ENCODE results near the gene SYNGAP1.

SYNGAP1 gene

GRCh38 chr6:33411632-33412005, 8.2 kb upstream of the SYNGAP1 start:
- H3K27me3 Mint-ChIP-seq (ENCODE audit: low read depth), result no peaks in the 10 kb centered on the region
- H3K27ac Mint-ChIP-seq, result peak overlapping the region; percentile 83
- peak overlapping the region; percentile 80 for H3K4me3 Mint-ChIP-seq
- no peak for DNase-seq (ENCODE audit: low spot score)
- H3K4me1 Mint-ChIP-seq (ENCODE audit: low read depth), result peaks cover 38% of the 10 kb centered on the region
- peaks cover 58% of the 10 kb centered on the region for H3K36me3 Mint-ChIP-seq (ENCODE audit: low read depth)
- no peaks in the 10 kb centered on the region for H3K9me3 Mint-ChIP-seq

DNA sequence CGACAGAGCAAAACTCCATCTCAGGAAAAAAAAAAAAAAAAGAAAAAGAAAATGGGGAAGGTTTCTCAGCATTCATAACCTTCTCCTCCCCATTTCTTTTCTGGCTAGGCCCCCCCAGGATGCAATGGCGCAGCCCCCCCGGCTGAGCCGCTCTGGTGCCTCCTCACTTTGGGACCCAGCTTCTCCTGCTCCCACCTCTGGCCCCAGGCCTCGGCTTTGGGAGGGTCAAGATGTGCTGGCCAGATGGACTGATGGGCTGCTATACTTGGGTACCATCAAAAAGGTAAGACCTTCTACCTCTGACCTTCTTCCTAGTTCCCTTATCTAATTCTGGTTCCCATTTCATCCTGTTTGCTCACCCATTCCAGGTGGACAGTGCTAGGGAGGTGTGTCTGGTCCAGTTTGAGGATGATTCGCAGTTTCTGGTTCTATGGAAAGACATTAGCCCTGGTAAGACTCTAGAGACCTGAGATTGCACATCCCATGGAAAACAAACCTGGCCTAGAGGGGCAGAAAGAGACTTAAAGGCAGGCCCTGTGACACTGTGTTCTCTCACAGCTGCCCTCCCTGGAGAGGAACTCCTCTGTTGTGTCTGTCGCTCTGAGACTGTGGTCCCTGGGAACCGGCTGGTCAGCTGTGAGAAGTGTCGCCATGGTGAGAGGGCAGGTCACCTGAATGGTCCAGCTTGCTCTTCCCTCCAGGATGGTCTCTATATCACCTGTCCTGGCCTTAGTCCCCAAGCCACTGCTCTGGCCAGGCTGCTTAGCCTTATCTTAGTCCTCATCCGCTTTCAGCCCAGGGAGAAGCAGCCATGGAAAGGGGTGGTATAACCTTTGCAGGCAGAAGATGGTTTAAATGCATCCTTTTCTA, 7.5 kb upstream of the SYNGAP1 start:
- Mint-ChIP-seq H3K9me3 (no peaks in the 10 kb centered on the region), H3K36me3 (ENCODE audit: low read depth) (peaks cover 53% of the 10 kb centered on the region), H3K27me3 (ENCODE audit: low read depth) (no peaks in the 10 kb centered on the region), H3K27ac (peak overlapping the region; percentile 64), H3K4me1 (ENCODE audit: low read depth) (peaks cover 45% of the 10 kb centered on the region), H3K4me3 (peak overlapping the region; percentile 80)
- DNase-seq (ENCODE audit: low spot score), result no peak

DNA sequence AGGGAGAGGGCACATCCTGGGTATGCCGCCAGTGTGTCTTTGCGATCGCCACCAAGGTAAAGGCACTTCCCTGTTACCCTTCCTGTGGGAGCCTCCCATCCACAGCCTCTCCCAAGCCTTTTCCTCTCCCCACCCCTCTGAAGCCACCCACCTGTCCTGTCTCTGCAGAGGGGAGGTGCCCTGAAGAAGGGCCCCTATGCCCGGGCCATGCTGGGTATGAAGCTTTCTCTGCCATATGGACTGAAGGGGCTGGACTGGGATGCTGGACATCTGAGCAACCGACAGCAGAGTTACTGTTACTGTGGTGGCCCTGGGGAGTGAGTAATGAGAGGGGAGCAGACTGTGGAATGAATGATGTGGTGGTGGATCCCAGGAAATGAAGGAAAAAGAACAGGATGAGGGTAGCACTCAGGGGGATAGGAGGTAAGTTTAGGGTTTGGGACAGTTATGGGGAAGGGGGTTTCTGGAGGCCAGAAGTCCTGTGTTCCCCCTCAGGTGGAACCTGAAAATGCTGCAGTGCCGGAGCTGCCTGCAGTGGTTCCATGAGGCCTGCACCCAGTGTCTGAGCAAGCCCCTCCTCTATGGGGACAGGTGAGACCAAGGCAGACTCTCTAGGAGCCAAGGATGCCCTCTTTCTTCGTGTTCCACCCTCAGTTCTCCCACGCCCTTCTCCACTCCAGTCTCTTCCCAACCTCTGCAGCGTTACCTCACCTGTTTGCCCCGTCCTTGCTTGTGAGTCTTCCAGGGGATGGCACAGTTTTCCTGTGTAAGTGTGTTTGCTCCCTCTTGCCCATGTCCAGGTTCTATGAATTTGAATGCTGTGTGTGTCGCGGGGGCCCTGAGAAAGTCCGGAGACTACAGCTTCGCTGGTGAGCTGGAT, 6.4 kb upstream of the SYNGAP1 start:
- Mint-ChIP-seq H3K4me1 (ENCODE audit: low read depth) (peaks cover 50% of the 10 kb centered on the region), H3K9me3 (no peaks in the 10 kb centered on the region), H3K27me3 (ENCODE audit: low read depth) (no peaks in the 10 kb centered on the region), H3K36me3 (ENCODE audit: low read depth) (peaks cover 43% of the 10 kb centered on the region), H3K4me3 (no peak overlapping the region), H3K27ac (peak overlapping the region; percentile 71)
- no peak for DNase-seq (ENCODE audit: low spot score)

DNA sequence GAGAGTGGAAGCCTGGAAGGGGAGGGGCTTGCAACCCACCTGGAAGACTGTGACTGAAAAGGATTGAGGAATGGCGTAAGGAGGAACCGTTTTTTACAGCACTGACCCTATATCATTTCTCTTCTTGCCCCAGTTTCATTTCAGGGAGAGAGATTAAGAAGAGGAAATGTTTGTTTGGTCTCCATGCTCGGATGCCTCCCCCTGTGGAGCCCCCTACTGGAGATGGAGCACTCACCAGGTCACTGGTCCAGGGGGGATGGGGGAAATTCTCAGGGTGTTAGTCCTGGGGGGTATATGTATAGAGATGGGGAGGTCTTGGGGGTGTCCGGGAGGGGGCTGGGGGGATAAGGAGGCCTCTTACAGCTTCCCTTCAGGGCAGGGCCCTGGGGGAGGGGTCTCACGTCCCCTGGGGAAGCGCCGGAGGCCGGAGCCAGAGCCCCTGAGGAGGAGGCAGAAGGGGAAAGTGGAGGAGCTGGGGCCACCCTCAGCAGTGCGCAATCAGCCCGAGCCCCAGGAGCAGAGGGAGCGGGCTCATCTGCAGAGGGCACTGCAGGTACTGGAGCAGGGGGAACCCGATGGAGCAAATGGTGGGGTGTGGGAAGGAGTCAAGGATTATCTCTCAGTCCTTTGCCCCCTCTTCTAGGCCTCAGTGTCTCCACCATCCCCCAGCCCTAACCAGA, 5.1 kb upstream of the SYNGAP1 start:
- no peaks in the 10 kb centered on the region for H3K9me3 Mint-ChIP-seq
- H3K4me1 Mint-ChIP-seq (ENCODE audit: low read depth), result peaks cover 56% of the 10 kb centered on the region
- H3K4me3 Mint-ChIP-seq, result no peak overlapping the region
- no peak for DNase-seq (ENCODE audit: low spot score)
- peak overlapping the region; percentile 71 for H3K27ac Mint-ChIP-seq
- peaks cover 38% of the 10 kb centered on the region for H3K36me3 Mint-ChIP-seq (ENCODE audit: low read depth)
- no peaks in the 10 kb centered on the region for H3K27me3 Mint-ChIP-seq (ENCODE audit: low read depth)

GRCh38 chr6:33415831-33416230, 4.0 kb upstream of the SYNGAP1 start:
- peaks cover 34% of the 10 kb centered on the region for H3K36me3 Mint-ChIP-seq (ENCODE audit: low read depth)

GRCh38 chr6:33416386-33417127, 3.3 kb upstream of the SYNGAP1 start:
- Mint-ChIP-seq H3K4me3 (peak overlapping the region; percentile 94), H3K9me3 (no peaks in the 10 kb centered on the region), H3K27me3 (ENCODE audit: low read depth) (peaks cover 2% of the 10 kb centered on the region), H3K36me3 (ENCODE audit: low read depth) (peaks cover 32% of the 10 kb centered on the region), H3K27ac (peak overlapping the region; percentile 99), H3K4me1 (ENCODE audit: low read depth) (peaks cover 61% of the 10 kb centered on the region)
- DNase-seq (ENCODE audit: low spot score), result peak; percentile 41

More at GRCh38 chr6:33415831-33416230, 4.0 kb upstream of the SYNGAP1 start:
- H3K9me3 Mint-ChIP-seq, result no peaks in the 10 kb centered on the region
- H3K27me3 Mint-ChIP-seq (ENCODE audit: low read depth), result no peaks in the 10 kb centered on the region
- no peak for DNase-seq (ENCODE audit: low spot score)
- H3K4me1 Mint-ChIP-seq (ENCODE audit: low read depth), result peaks cover 57% of the 10 kb centered on the region
- H3K4me3 Mint-ChIP-seq, result peak overlapping the region; percentile 94
- H3K27ac Mint-ChIP-seq, result peak overlapping the region; percentile 46

DNA sequence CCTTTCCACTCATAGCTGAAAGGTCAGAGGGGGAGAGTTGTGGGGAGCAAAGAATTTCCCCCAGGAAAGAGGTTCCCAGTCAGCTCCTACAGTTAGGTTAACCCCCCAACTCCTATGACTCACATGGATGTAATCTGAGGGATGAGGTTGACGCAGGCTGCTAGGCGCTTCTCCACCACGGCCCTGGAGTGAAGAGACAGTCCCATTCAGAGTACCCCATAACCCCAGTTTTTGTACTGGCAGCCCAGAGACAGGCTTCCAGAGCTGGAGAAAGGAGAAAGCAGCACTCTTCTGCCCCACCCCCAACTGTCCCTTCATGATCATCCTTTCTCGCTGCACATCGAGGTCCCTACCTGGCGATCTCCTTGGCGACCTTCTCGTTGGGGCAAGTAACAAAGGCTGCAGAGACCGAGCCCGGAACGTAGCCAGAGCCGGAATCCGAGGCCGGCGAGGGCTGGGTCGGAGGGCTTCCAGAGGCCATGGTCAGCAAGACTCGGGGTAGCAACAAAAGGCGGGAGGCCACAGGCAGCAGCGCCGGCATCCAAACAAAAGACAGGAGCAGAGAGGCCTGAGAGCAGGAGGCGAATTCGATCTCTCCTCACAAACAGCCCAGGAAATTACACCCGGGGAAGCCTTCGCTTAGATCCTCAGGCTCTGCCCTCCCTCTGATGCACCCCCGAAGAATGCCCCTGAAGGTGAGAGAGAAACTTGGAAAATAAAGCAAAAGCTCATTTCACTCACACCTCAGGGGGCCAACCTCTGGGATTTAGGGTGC, 2.5 kb upstream of the SYNGAP1 start:
- Mint-ChIP-seq H3K27ac (peak overlapping the region; percentile 99), H3K36me3 (ENCODE audit: low read depth) (peaks cover 32% of the 10 kb centered on the region), H3K27me3 (ENCODE audit: low read depth) (peaks cover 2% of the 10 kb centered on the region), H3K4me1 (ENCODE audit: low read depth) (peaks cover 63% of the 10 kb centered on the region), H3K9me3 (no peaks in the 10 kb centered on the region), H3K4me3 (peak overlapping the region; percentile 94)
- DNase-seq (ENCODE audit: low spot score), result peak; percentile 38

DNA sequence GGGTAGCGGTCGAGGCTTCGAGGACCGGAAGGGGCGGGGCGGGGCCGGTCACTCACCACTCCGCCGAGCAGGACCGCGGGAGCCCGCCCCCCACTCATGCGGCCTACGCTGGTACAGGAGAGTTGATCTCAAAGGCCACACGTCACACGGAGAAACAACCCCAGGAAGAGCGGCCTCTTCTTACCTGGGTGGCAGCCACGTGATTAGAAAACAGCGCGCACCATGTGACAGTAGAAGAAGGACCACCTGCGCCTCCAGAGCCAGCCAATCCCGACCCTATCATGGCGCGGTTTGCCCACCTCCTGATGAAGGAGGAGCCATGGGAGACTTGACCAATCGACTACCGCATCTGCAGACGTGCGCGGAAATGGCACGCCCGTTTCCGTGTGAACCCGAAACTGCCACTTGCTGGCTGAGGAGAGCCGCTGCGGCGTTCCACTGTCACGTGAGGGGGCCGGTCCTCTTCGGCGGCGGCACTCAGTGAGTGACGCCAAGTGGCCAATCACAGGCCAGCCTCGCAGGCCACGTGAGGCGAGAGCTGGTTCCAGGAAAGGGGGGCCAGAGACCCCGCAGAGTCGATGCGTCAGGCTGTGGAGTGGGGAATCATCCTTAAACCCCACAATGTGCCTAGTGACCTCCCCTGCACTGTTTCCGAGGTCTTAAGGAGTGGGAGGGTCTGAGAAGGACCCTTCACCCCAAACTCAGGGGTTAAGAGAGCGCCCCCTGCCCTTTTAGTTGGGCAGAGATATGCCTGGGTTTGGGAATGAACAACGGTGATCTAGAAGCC, 1.8 kb upstream of the SYNGAP1 start, which contains the start of gene CUTA:
Gene CUTA, minus strand, starts transcription at position 205 of the 787 bp plus-strand sequence. Its CDS starts 107 bp downstream, at position 98.
- Mint-ChIP-seq H3K9me3 (no peaks in the 10 kb centered on the region), H3K4me3 (peak within 1 kb of the TSS; percentile 94), H3K36me3 (ENCODE audit: low read depth) (peaks cover 31% of the 10 kb centered on the region), H3K4me1 (ENCODE audit: low read depth) (peaks cover 67% of the 10 kb centered on the region), H3K27me3 (ENCODE audit: low read depth) (peaks cover 2% of the 10 kb centered on the region), H3K27ac (peak within 1 kb of the TSS; percentile 99)
- DNase-seq (ENCODE audit: low spot score), result peak; percentile 99

DNA sequence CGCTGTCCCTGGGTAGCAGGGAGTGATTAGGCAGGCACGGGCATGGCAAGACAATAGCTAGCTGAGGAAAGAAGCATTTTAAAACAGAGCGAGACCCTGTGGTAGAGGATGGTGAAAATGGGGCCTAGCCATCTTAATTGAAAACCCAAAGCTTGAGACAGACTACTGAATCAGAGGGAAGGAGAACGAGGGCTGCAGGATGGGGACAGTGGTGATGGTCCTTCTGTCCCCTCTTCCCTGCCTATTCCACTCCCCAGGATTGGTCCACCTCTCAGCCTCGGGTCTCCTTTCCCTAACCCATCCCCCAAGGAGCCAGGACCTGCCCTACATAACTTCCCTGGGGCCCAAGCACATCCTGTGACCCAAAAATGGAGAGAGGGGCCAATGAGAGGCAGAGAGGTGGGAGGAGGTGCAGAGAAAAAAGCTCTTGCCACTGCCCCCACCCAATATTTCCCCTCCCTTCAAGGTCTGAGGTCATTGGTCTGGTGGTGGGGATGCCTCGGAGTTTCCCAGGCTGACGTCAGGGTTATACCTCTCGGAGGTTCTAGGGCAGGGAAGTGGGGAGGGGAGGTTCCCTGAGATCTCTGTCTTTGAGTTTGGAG, 1.1 kb upstream of the SYNGAP1 start:
- peak overlapping the region; percentile 94 for H3K4me3 Mint-ChIP-seq
- H3K27me3 Mint-ChIP-seq (ENCODE audit: low read depth), result peaks cover 2% of the 10 kb centered on the region
- H3K27ac Mint-ChIP-seq, result peak overlapping the region; percentile 99
- no peaks in the 10 kb centered on the region for H3K9me3 Mint-ChIP-seq
- H3K4me1 Mint-ChIP-seq (ENCODE audit: low read depth), result peaks cover 69% of the 10 kb centered on the region
- peak; percentile 79 for DNase-seq (ENCODE audit: low spot score)
- H3K36me3 Mint-ChIP-seq (ENCODE audit: low read depth), result peaks cover 35% of the 10 kb centered on the region

DNA sequence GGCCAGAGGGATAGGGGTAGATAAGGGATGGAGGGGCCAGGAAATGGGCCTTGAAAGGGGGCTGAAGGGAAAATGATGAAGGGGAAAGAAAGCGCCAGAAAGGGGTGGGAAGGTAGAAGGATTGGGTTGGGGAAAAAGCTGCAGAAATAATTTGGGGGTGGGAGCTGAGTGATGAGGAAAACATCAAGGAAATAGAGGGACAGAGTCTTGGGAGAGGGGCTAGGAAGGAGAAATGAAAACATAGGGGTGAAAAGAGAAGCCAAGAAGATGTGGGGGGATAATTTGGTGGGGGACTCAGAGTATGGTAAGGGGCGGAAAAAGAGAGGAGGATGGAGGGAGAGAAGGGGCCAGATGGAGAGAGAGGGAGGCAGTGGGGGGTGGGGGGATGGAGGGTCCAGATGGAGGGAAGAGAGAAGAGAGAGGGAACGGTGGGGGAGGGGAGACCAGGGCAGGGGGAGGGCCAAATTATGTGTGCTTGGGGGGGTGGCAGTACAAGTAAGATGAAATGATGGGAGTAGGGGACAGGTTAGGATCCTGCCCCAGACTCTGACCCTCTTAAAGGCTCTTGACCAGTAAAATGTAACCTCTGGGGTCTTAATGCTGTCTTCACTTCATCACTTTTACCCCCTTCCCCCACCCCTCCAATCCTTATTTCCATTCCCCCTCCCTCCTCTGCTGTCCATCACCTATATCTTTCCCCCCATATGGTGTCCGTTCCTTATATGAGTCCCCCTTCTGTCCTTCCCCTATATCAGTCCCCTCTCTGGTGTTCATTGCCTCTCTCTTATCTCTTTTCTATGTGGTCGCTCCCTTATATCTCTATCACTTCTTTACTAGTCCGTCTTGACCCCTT, 852 bp downstream of the SYNGAP1 start:
- Mint-ChIP-seq H3K4me3 (peak overlapping the region; percentile 80), H3K27ac (peak overlapping the region; percentile 78), H3K4me1 (ENCODE audit: low read depth) (peaks cover 74% of the 10 kb centered on the region), H3K9me3 (no peaks in the 10 kb centered on the region), H3K27me3 (ENCODE audit: low read depth) (peaks cover 2% of the 10 kb centered on the region), H3K36me3 (ENCODE audit: low read depth) (peaks cover 32% of the 10 kb centered on the region)
- no peak for DNase-seq (ENCODE audit: low spot score)

GRCh38 chr6:33421344-33421643, 1.4 kb downstream of the SYNGAP1 start:
- peak overlapping the region; percentile 78 for H3K27ac Mint-ChIP-seq
- H3K4me3 Mint-ChIP-seq, result peak overlapping the region; percentile 80
- peaks cover 28% of the 10 kb centered on the region for H3K36me3 Mint-ChIP-seq (ENCODE audit: low read depth)
- H3K27me3 Mint-ChIP-seq (ENCODE audit: low read depth), result peaks cover 2% of the 10 kb centered on the region
- DNase-seq (ENCODE audit: low spot score), result no peak
- H3K4me1 Mint-ChIP-seq (ENCODE audit: low read depth), result peaks cover 74% of the 10 kb centered on the region
- H3K9me3 Mint-ChIP-seq, result no peaks in the 10 kb centered on the region
